ENCODE data around the gene CST6.

CST6 gene

DNA sequence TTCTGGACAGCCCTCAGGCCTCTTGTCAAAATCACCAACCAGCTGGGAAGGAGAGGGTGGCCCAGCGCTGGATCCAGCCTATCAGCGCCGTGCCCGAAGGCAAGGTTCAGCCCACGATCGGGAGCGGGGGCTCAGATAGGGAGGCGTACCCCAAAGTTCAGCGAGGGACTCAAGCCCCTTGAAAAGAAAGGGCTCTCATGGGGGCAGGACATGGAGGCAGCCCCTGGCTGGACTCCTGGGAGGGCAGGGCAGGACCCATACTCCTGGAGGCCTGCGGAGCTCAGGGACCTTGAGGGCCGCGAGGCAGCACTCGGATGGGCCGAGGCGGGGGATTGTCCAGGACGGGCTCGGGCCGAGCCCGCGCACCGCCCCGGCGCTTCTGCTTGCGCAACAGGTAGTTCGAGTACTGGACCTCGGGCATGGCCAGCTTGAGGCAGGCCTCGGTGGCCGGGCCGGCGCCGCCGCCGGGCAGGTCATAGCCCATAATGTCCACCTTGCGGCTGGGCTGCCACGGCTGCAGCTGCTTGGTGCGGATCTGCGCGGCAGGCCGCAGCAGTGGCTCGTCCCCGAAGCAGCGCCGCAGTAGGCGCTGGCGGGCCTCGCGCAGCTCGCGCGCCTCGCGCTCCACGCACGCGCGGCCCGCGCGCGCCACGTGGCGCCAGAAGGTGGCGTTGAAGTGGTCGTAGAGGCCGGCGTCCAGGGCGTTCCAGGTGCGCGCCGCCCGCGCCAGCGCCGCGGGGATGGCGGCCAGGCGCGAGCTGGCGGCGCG is 30.6 kb downstream of the CST6 start:
- DNase-seq (ENCODE audit: low read depth, low spot score), result no peak
- H3K4me3 ChIP-seq (ENCODE audit: low read length), result no peak overlapping the region

- no peak for DNase-seq (ENCODE audit: low read depth, low spot score)
- H3K4me3 ChIP-seq (ENCODE audit: low read length), result no peak overlapping the region
Observed at GRCh38 chr11:66042996-66043906, 31.4 kb downstream of the CST6 start.

DNA sequence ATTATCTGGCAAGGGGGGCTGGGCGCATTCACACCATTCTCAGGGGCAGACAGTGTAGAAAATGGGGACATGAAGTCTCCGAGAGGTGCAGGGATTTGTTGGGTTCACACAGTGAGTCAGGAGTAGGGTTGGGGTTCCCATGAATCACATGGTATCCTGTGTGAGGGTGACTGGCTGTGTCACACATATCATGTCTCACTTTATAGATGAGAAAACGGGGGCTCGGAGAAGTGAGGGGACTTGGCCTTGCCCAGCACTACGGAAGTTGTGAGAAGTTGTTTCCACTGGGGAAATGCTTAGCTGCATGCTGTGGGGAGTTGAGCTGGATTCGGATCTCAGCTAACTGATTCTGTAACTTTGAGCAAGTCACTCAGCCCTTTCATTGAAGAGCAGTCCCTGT is 32.9 kb downstream of the CST6 start:
- peak overlapping the region; percentile 16 for H3K4me3 ChIP-seq (ENCODE audit: low read length)
- DNase-seq (ENCODE audit: low read depth, low spot score), result no peak

GRCh38 chr11:66045177-66045639 is 33.4 kb downstream of the CST6 start:
- peak overlapping the region; percentile 21 for H3K4me3 ChIP-seq (ENCODE audit: low read length)
- peak; percentile 84 for DNase-seq (ENCODE audit: low read depth, low spot score)

- no peak for DNase-seq (ENCODE audit: low read depth, low spot score)
- H3K4me3 ChIP-seq (ENCODE audit: low read length), result no peak overlapping the region
Observed at GRCh38 chr11:66046901-66047300, 35.1 kb downstream of the CST6 start.

DNA sequence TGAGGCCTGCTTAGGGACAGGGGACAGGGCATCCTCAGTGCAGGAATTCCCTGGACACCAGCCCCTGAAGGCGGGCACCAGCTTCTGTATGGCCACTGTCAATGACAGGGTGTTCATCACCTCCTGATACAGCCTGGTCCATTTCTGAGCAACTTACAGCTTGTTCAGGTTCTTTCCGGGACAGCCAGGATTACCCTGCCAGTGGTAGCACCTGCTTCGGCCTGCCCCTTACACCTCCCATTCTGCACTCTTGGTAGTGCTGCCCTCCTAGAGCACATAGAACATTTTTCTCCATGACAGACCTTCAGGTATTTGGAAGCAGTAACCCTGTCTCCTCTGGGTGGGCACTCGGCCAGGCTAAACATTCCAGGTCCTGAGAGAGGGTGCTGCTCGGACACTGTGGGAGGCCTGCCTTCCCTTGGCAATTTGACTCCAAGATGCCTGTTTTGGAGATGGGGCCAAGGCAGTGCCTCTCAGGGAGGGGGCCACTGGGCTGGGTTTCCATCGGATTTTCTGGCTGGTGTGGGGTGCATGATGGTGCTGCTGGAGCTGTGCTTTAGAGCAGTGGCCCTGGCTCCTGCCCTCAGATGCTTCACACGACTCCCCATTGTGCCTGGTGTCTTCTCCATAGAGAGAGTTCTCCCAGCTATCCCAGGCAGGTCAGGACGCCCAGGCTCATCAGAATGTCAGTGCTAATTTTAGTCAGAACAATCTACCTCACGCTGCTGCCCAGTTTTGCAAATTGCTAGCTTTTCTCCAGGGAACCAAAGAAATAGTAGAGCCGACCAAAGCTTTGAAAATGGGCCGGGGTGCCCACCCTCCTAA is 35.9 kb downstream of the CST6 start:
- DNase-seq (ENCODE audit: low read depth, low spot score), result no peak
- H3K4me3 ChIP-seq (ENCODE audit: low read length), result no peak overlapping the region

DNA sequence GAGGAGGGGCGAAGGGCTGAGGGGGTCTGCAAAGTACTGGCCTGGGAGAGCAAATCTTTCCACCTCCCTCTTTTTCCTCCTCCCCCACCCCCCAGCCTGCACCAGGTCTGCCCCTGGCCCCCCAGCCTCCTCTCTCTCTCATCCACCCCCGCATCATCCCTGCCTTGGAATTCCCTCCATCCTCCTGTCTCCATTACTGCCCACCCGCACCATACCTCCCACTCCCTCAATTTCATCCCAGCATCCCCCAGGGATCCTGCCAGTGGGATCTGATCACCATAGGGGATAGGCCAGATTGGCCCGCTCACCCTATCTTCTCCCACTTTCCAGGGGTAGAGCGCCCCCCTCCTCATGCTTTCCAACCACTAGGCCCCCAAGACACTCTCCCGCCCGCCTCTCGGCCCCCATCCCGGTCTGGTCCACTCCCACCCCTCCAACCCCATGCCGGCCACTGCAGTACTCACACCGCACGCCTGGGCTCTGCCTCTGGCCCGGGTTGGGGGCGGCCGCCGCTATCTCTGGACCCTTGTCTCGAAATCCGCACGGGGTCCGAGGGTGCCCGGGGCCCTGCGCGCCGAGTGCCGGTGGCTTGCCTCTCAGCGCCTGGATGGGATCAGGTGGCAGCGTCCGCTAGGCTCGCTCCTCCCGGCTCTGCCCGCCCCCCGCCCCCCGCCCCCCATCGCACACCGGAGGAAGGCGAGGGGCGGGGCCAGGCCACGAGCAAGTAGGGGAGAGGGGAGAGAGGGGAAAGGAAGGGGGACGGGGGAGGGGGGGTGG is 36.9 kb downstream of the CST6 start, which contains the start of gene GAL3ST3:
TSS of gene GAL3ST3 (minus strand) at position 615 of the 777 bp plus-strand sequence. CDS start 3,746 bp downstream, outside the sequence.
- no peak for DNase-seq (ENCODE audit: low read depth, low spot score)
- H3K4me3 ChIP-seq (ENCODE audit: low read length), result no peak within 1 kb of the TSS

DNA sequence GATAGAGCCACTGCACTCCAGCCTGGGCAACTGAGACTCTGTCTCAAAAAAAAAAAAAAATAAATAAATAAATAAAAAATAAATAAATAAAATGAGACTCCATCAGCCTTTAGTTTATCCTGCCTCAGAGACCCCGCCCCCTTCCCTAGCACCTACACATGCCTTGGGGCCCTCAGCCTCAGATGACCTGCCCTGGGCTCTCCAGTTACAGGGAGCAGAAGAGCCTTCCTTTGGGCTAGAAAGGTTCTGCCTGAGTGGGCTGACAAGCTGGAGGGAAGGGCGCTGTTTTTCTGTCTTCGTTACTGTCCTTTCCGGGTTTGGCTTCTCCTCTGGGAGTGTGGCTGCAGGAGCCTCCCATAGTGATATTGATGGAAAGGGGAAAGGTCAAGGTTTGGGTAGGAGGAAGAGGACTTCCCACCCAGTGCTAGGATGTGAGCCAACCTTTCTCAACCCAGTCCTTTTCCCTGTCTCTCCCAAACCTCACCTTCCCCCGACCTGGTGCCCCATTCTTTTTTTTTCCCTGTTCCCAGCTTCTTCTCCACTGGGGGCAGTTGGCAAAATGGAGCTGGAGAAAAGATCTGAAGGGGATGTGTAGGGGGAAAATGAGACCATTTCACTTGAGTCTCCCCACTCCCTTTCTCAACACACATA is 38.9 kb downstream of the CST6 start:
- no peak overlapping the region; the same call in 1 of the 2 replicates for H3K4me3 ChIP-seq (ENCODE audit: low read length)
- DNase-seq (ENCODE audit: low read depth, low spot score), result no peak

GRCh38 chr11:66051371-66051765 is 39.6 kb downstream of the CST6 start:
- DNase-seq (ENCODE audit: low read depth, low spot score), result no peak
- peak overlapping the region; percentile 98 for H3K4me3 ChIP-seq (ENCODE audit: low read length)

DNA sequence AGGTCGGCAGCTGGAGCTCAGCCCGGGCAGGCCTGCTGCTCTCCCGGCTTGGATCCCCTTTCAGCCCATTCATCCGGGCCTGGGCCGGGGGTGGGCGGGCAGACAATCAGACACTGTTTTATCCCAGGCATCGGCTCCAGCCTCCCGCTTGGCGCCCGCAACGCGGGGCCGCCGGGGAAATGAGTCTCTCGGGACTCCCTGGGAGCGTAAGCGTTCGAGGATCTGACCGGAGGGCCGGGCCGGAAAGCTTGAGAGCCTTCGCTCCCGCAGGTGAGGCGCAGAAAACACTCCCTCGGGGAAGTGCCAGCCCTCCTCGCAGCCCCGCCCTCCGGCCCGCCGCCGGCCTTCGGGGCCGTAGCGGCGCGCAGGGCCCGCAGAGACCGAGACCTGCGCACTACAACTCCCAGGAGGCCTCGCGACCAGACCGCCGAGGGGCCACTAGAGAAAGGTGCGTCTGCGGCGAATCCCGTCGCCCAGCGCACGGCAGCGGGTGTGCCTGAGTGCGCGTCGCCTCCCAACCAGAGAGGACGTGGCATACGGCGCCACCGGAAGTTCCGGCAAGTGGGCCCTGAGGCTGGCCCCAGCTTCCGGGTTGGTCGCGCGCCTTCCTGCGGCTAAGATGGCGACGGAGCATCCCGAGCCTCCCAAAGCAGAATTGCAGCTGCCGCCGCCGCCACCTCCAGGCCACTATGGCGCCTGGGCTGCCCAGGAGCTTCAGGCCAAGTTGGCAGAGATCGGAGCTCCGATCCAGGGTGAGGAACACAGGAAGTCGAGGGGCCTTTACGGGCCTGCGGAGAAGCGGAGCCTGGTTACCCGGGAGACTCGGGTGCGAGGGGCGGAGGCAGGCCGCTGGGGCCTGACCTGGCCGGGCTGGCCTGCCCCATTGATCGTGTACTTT is 40.2 kb downstream of the CST6 start, which contains the start of gene SF3B2:
TSS of gene SF3B2 (plus strand) at position 599 of the 898 bp plus-strand sequence. CDS start at position 620, 21 bp downstream.
- peak within 1 kb of the TSS; percentile 98 for H3K4me3 ChIP-seq (ENCODE audit: low read length)
- peak; percentile 97 for DNase-seq (ENCODE audit: low read depth, low spot score)

GRCh38 chr11:66052664-66052982 is 40.8 kb downstream of the CST6 start:
- no peak for DNase-seq (ENCODE audit: low read depth, low spot score)
- H3K4me3 ChIP-seq (ENCODE audit: low read length), result peak overlapping the region; percentile 98

GRCh38 chr11:66055021-66055420 is 43.2 kb downstream of the CST6 start:
- DNase-seq (ENCODE audit: low read depth, low spot score), result no peak
- H3K4me3 ChIP-seq (ENCODE audit: low read length), result no peak overlapping the region

DNA sequence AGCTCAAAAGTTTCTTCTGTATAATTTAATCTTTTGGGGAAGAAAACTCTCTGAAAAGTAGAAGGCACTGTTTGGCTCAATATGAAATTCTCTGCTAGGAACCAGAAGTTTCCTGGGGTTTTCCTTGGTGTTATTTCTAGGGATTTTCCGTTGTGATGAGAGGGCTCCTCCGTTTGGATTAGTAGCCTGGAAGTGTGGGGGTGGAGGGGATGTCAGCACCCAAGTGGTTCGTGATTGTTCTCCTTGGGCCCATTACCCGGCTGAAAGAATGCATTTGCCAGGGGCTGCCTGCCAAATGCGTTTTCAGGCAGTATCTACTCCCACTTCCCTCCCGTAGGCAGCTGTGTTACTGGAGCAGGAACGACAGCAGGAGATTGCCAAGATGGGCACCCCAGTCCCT is 44.7 kb downstream of the CST6 start:
- no peak for DNase-seq (ENCODE audit: low read depth, low spot score)
- no peak overlapping the region for H3K4me3 ChIP-seq (ENCODE audit: low read length)

- DNase-seq (ENCODE audit: low read depth, low spot score), result no peak
- H3K4me3 ChIP-seq (ENCODE audit: low read length), result no peak overlapping the region
Observed at GRCh38 chr11:66059966-66060680, 48.3 kb downstream of the CST6 start.

DNA sequence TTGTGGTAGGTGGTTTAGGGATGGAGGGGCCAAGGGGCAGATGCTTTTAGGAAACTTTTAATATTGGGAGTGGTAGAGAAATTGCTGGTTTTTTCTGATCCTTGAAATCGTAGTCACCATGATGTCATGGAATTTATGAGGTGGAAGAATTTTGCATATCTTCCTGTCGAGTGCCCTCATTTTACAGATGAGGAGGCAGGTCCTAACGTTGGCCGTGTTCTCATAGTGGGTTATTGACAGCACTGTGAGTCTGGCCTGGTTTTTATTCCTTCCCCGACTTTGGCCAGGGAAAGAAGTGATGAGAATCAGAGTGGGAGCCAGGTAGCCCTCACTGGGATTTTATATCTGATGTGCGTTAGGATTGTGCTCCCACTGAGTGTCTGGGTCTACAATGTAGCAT is 49.5 kb downstream of the CST6 start:
- H3K4me3 ChIP-seq (ENCODE audit: low read length), result no peak overlapping the region
- DNase-seq (ENCODE audit: low read depth, low spot score), result no peak

GRCh38 chr11:66062408-66062807 is 50.6 kb downstream of the CST6 start:
- DNase-seq (ENCODE audit: low read depth, low spot score), result no peak
- H3K4me3 ChIP-seq (ENCODE audit: low read length), result no peak overlapping the region

Data from Jurkat, Clone E6-1 (cell line).